Ovary (tissue), 3 donors: ENCODE measurements around the gene PKN2.

ENCODE experiments used
- POLR2A ChIP-seq: fragments of 450-650 bp; IDR thresholded peaks from one replicate; pipeline ENCODE4 v1.6.1; 2017; ENCODE audit warnings: antibody characterized with exemption, mild to moderate bottlenecking, moderate library complexity
- TF ChIP-seq, protein P1 (sequence below), 3 donors: fragments of 450-650 bp in 2 of 3; fragments of 200-600 bp in 1 of 3; IDR thresholded peaks; one replicate each; pipeline versions ENCODE4 v1.5.1 to v1.8.0; 2016 to 2022; ENCODE audit warnings: antibody characterized with exemption in 3 of 3, mild to moderate bottlenecking in 1 of 3
- donor health status: DM: no; HTN: no; CAD: no.

DNA sequence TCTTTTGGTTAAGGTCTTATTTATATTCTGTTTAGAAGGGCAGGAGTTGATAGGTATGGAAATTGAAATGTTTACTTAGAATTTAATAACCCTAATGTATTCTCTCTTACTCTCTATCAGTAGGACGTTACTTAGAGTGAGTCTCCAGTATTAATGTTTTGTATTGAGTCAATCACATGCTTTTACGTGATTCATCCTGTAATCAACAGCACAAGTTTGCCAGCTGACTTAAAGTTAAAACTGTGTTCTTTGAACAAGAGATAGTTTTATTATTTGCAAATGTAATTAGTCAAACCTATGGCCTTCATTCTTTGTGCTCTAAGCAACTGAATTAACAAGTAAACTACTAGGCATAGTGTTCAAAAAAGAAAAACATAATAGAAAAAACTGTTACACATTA is 57.3 kb downstream of the PKN2 start:
- TF ChIP-seq, protein P1, sequence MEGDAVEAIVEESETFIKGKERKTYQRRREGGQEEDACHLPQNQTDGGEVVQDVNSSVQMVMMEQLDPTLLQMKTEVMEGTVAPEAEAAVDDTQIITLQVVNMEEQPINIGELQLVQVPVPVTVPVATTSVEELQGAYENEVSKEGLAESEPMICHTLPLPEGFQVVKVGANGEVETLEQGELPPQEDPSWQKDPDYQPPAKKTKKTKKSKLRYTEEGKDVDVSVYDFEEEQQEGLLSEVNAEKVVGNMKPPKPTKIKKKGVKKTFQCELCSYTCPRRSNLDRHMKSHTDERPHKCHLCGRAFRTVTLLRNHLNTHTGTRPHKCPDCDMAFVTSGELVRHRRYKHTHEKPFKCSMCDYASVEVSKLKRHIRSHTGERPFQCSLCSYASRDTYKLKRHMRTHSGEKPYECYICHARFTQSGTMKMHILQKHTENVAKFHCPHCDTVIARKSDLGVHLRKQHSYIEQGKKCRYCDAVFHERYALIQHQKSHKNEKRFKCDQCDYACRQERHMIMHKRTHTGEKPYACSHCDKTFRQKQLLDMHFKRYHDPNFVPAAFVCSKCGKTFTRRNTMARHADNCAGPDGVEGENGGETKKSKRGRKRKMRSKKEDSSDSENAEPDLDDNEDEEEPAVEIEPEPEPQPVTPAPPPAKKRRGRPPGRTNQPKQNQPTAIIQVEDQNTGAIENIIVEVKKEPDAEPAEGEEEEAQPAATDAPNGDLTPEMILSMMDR (IDR thresholded peaks at IDR 0.05) = no peak
- TF ChIP-seq POLR2A = no peak
